ENCODE measurements around the gene PTPRN.
"Not testable (repeated sequence)": the region's sequence is repeated elsewhere in the genome, so short reads cannot be mapped to it uniquely, and the experiment has no call there.

The PTPRN gene

DNA sequence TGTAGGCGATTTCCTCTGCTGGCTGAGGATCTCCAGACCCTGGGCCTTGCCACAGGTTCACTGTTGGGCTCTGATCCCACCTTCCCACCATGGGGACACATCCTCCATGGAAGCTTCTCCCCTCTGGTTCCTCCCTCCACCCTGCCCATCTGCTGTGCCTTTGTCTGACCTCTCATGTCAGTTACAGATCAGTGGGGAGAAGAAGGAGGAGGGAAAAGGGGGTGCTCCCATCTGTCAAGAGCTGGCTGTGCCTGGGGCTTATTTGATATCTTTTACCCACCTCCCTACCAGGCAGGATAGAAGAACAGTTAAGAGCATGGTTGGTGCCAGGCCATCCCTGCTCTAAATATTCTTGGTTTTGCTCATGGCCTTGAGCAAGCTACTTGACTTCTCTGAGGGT is 42.3 kb downstream of the PTPRN start:
- in situ Hi-C loops (cut with HindIII; ENCODE audit: low pct_unique_long_range_greater_than_20kb, low sequenced_read_pairs): no loop called here
- no peak for TF ChIP-seq JUND (IDR thresholded peaks at IDR 0.05; ENCODE audit: low read depth)
- no peak for DNase-seq (ENCODE audit: low read depth in 1 of 2, low spot score in 1 of 2)

DNA sequence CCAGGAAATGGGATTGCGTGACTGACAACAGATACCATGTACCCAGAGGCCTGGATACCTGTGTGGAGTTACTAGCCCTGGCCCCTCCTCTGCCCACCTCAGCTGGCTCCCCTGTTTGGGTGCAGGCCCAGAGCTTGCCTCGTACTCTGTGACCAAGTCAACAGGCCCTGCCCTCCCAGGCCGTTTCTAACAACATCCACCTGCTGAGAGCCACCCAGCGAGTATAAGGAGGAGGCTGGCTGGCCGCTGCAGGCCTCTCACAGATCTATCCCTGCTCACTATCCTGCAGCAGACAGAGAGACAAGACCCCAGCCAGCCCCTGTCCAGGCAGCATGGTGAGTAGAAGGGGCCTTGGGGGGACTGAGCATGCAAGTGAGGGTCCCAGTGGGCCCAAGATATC is 43.0 kb downstream of the PTPRN start:
- TF ChIP-seq JUND (IDR thresholded peaks at IDR 0.05; ENCODE audit: low read depth): no peak
- DNase-seq (ENCODE audit: low read depth in 1 of 2, low spot score in 1 of 2): no peak
- in situ Hi-C loops (cut with HindIII; ENCODE audit: low pct_unique_long_range_greater_than_20kb, low sequenced_read_pairs): no loop called here

DNA sequence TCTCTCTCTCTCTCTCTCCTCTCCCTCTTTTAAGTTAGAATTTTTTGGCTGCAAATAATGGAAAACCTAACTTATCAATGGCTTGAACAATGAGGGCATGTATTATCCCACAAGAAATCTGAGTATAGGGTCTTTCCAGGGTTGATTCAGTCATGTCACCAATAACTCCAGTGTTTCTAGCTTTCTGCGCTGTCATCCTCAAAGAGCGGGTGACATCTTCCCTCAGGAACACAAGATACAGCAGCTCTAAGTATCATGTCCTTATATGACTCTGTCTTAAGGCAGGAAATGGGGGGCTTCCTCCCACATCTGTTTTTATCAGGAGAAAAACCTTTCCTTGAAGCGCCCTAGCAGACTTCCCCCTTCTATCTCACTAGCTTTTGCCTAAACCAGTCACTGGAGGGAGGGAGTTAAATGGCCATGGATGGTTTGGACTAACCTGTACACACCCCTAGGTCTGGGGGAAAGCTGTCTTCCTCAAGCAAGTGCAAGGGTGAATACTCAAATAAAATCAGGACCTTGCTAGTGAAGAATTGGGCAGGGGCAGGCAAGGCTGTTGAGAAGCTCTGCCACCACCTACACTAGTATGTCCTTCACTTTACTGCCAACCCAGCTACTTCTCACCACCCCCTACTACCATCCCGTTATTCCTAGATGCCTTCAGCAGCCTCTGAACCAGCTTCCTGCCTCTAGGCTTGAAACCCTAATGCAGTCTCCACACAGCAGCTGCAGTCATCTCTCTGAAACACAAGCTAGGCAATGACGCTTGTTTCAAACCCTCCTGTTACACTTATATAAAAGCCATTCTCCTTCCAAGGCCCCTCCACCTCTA is 48.0 kb downstream of the PTPRN start:
- TF ChIP-seq JUND (IDR thresholded peaks at IDR 0.05; ENCODE audit: low read depth): no peak
- DNase-seq (ENCODE audit: low read depth in 1 of 2, low spot score in 1 of 2): no peak
- in situ Hi-C loops (cut with HindIII; ENCODE audit: low pct_unique_long_range_greater_than_20kb, low sequenced_read_pairs): no loop called here

DNA sequence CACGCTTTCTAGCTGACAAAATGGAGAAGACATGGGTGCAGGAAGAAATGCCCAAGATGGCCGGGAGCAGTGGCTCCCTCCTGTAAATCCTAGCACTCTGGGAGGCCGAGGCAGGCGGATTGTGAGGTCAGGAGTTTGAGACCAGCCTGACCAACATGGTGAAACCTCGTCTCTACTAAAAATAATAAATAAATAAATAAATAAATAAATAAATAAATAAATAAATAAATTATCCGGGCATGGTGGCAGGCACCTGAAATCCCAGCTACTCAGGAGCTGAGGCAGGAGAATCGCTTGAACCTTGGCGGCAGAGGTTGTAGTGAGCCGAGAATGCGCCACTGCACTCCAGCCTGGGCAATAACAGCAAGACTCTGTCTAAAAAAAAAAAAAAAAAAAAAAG is 50.3 kb downstream of the PTPRN start:
- DNase-seq (ENCODE audit: low read depth in 1 of 2, low spot score in 1 of 2); in situ Hi-C loops (cut with HindIII; ENCODE audit: low pct_unique_long_range_greater_than_20kb, low sequenced_read_pairs): not testable (repeated sequence)

DNA sequence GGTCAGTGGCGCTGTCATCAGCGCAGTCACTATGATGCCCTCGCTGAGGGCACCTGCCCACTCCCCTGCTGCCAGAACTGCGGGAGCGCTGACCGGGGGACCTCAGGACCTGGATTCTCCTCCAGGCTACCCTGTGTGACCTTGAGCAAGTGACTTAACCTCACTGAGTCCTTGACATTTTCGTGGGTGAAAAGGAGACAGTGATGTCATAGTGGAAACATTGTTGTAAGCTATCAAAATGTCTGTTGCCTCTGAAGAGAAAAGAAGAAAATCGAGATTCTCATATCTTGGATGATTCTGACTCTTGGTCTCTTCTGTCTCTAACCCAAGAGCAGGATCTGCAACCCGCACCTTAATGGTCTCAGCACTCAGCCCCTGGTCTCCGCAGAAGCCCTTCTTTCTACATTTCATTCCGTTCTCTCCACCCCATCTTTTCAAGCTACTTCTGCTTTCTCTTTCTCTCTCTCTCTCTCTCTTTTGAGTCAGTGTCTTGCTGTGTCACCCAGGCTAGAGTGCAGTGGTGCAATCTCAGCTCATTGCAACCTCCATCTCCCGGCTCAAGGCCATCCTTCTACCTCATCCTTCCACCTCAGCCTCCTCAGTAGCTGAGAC is 54.5 kb downstream of the PTPRN start:
- in situ Hi-C loops (cut with HindIII; ENCODE audit: low pct_unique_long_range_greater_than_20kb, low sequenced_read_pairs): no loop called here
- no peak for TF ChIP-seq JUND (IDR thresholded peaks at IDR 0.05; ENCODE audit: low read depth)
- DNase-seq (ENCODE audit: low read depth in 1 of 2, low spot score in 1 of 2): no peak

DNA sequence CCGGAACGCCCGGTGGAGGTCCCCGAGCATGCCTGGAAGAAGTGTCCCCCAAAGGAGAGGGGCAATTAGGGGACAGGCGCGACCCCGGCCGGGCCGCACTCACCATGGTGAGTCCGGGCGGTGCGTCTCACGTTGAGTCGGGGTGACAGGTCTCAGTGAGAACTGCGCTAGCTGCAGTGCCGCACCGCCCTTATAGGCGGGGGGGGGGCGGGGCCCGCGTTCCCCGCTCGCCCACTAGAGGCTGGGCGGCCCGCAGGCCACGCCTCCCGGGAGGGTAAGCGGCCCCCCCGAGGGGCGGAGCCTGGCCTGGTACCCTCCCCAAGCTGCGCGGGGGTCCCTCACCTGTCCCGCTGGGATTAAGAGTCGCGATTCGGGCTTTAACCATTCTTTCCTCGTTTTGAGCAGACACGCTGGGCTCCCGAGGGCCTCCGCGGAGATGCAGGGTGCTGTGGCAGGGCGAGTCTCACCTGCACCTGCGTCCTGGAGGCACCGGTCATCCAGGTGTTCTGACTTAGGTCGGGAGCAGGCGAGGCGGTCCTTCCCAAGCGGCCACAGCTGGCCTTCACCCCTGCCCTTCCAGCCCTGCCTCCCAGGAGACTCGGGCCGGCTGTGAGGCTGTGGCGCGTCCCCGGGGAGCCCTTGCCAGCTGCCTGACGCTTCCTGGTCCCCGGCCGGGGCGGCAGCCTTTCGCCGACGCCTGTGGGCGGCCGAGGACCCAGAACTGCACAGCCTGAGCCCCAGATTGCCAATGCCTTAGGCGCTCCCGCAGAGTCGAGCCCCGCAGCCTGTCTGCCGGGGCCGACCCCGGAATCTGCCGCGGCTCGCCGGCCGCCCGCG is 55.2 kb downstream of the PTPRN start, which contains the start of gene TUBA4A:
Gene TUBA4A (minus strand): TSS at position 166 of the 837 bp plus-strand sequence. CDS start 60 bp downstream, at position 106.
- DNase-seq (ENCODE audit: low read depth in 1 of 2, low spot score in 1 of 2): peak; percentile 74 to 82
- in situ Hi-C loops (cut with HindIII; ENCODE audit: low pct_unique_long_range_greater_than_20kb, low sequenced_read_pairs): no loop called here
- no peak for TF ChIP-seq JUND (IDR thresholded peaks at IDR 0.05; ENCODE audit: low read depth)

DNA sequence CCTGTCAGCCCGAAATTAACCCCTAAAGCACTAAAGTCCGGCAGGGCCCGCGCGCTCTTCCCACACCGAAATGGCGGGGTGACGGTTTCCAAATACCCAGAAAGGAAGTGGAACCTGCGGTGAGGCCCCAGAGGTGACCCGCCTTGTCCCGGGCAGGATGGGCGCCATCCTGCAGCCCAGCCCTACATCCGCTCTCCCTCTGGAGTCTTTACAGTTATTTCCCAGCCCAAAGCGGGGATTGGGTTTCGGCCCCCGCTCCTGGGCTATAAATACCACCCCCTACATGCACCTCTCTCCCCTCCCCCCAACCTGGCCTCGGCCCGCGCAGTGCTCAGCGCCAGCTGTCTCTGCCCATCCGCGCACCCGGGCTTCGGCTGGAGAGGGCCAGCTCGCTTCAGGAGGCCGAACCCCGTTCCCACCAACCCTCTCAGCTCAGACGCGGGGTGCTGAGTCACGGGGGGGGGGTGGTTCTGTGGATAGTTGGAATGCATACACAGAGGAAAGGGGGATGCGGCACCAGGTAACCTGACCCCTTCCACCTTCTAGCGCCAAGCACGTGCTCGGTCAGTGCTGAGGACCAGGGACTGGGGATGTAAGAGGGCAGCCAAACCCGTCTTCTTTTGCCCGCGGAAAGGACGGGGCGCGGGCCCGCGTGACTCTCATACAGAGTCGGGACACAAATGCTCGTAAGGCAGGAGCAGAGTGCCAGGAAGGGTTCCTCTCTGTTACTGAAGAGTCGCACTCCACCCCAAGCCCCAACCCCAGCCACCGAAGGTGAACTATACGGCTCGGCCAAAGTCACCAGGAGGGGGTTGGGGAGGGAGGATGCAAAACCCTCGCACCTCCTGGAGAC is 56.1 kb downstream of the PTPRN start, which contains the start of gene TUBA4B:
Gene TUBA4B (plus strand): TSS at position 344 of the 853 bp plus-strand sequence. CDS start 165 bp downstream, at position 509.
- TF ChIP-seq JUND (IDR thresholded peaks at IDR 0.05; ENCODE audit: low read depth): no peak
- in situ Hi-C loops (cut with HindIII; ENCODE audit: low pct_unique_long_range_greater_than_20kb, low sequenced_read_pairs): no loop called here
- DNase-seq (ENCODE audit: low read depth in 1 of 2, low spot score in 1 of 2): peak in 1 of 2 experiments; percentile 18

DNA sequence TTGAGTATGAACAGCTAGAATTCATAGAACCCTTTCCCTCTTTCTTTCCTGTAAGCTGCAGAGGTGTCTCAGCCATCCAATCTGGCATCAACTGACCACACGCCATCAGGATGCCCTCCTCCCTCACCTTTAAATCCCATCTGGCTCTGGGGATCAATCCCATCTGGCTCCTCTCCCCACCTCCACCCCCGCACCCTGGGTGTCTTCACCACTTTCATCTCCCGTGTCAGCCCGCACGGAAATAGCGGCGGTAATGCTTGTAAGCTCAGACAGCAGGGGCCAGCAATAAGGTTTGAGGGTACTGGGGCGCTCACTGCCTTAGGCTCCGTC is 56.7 kb downstream of the PTPRN start:
- DNase-seq (ENCODE audit: low read depth in 1 of 2, low spot score in 1 of 2): no peak
- in situ Hi-C loops (cut with HindIII; ENCODE audit: low pct_unique_long_range_greater_than_20kb, low sequenced_read_pairs): no loop called here
- TF ChIP-seq JUND (IDR thresholded peaks at IDR 0.05; ENCODE audit: low read depth): no peak

DNA sequence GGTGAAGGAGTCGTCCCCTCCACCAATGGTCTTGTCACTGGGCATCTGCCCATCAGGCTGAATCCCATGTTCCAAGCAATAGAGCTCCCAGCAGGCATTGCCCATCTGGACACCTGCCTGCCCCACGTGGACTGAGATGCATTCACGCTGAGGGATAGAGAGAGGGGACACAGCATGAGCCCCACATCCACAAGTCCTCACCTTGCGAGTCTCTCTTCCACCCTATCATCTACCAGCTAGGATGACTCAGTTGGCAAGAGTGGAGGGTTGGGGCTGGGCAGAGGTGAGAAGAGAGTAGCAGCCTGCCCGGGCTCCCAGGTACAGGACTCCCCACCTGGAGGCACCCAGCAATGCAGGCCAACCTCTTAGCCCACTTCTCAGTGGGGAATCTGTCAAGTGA is 57.1 kb downstream of the PTPRN start:
- DNase-seq (ENCODE audit: low read depth in 1 of 2, low spot score in 1 of 2): no peak
- TF ChIP-seq JUND (IDR thresholded peaks at IDR 0.05; ENCODE audit: low read depth): no peak
- in situ Hi-C loops (cut with HindIII; ENCODE audit: low pct_unique_long_range_greater_than_20kb, low sequenced_read_pairs): no loop called here

DNA sequence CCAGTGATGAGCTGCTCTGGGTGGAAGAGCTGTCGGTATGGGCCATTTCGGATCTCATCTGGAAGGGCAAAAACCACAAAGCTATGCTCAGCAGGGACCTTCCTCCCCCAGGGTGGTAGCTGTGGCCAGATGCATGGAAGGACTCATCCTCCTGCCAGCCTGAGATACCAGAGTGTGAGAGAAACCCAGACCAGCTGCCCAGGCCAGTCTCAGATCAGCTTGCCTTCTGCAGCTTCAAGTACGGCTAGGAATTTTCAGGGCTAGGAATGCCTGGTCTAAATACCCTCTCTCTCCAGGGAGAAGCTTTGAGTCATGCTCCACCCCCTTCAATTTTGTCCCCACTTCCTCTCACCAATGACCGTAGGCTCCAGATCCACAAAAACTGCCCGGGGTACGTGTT is 57.5 kb downstream of the PTPRN start:
- DNase-seq (ENCODE audit: low read depth in 1 of 2, low spot score in 1 of 2): no peak
- in situ Hi-C loops (cut with HindIII; ENCODE audit: low pct_unique_long_range_greater_than_20kb, low sequenced_read_pairs): no loop called here
- no peak for TF ChIP-seq JUND (IDR thresholded peaks at IDR 0.05; ENCODE audit: low read depth)

DNA sequence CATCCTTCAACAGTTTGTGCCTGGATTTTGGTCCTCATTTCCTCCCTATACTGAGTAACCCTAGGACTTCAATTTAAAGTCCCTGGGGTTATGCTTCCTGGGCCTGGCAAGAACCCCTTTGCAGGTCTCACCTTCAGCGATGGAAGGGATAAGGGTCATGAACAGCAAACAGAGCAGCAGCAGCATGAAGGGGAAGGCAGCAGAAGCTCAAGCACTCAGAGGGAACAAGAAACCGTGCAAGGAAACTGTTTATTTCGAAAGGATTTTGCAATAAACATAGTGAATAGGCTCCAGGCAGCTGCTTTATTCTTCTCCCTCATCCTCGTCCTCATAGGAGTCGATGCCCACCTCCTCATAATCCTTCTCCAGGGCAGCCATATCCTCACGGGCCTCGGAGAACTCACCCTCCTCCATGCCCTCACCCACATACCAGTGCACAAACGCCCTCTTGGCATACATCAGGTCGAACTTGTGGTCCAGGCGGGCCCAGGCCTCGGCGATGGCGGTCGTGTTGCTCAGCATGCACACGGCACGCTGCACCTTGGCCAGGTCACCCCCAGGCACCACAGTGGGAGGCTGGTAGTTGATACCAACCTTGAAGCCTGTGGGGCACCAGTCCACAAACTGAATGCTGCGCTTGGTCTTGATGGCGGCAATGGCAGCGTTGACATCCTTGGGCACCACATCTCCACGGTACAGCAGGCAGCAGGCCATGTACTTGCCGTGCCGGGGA is 59.0 kb downstream of the PTPRN start:
- DNase-seq (ENCODE audit: low read depth in 1 of 2, low spot score in 1 of 2): no peak
- TF ChIP-seq JUND (IDR thresholded peaks at IDR 0.05; ENCODE audit: low read depth): no peak
- in situ Hi-C loops (cut with HindIII; ENCODE audit: low pct_unique_long_range_greater_than_20kb, low sequenced_read_pairs): no loop called here
